ENCODE data around the gene HOXD1.

The HOXD1 gene

GRCh38 chr2:176187899-176188773 is at the start of gene HOXD1:
TSS of gene HOXD1 (plus strand) at chr2:176188668. CDS start at chr2:176188802, 134 bp downstream.
- no peak for DNase-seq (ENCODE audit: low read depth in 4 of 4, low spot score in 1 of 4)

- DNase-seq (ENCODE audit: low read depth in 4 of 4, low spot score in 1 of 4), result no peak
Observed at GRCh38 chr2:176138923-176139660, 49.4 kb upstream of the HOXD1 start.

- no peak for DNase-seq (ENCODE audit: low read depth in 4 of 4, low spot score in 1 of 4)
Observed at GRCh38 chr2:176139661-176140512, 48.6 kb upstream of the HOXD1 start.

- DNase-seq (ENCODE audit: low read depth in 4 of 4, low spot score in 1 of 4), result peak; percentile 16 to 49 (median 38)
Observed at GRCh38 chr2:176140513-176141317, 47.8 kb upstream of the HOXD1 start.

GRCh38 chr2:176142281-176142680 is 46.2 kb upstream of the HOXD1 start:
- no peak for DNase-seq (ENCODE audit: low read depth in 4 of 4, low spot score in 1 of 4)

- no peak for DNase-seq (ENCODE audit: low read depth in 4 of 4, low spot score in 1 of 4)
Observed at GRCh38 chr2:176145085-176145969, 43.1 kb upstream of the HOXD1 start.

GRCh38 chr2:176146101-176146500 is 42.4 kb upstream of the HOXD1 start:
- no peak for DNase-seq (ENCODE audit: low read depth in 4 of 4, low spot score in 1 of 4)

GRCh38 chr2:176146645-176147044 is 41.8 kb upstream of the HOXD1 start:
- DNase-seq (ENCODE audit: low read depth in 4 of 4, low spot score in 1 of 4), result no peak

- DNase-seq (ENCODE audit: low read depth in 4 of 4, low spot score in 1 of 4), result no peak
Observed at GRCh38 chr2:176147210-176147799, 41.2 kb upstream of the HOXD1 start.

GRCh38 chr2:176147800-176148496 is 40.5 kb upstream of the HOXD1 start:
- no peak for DNase-seq (ENCODE audit: low read depth in 4 of 4, low spot score in 1 of 4)

- no peak for DNase-seq (ENCODE audit: low read depth in 4 of 4, low spot score in 1 of 4)
Observed at GRCh38 chr2:176148751-176149421, 39.6 kb upstream of the HOXD1 start.

- DNase-seq (ENCODE audit: low read depth in 4 of 4, low spot score in 1 of 4), result no peak
Observed at GRCh38 chr2:176149481-176149938, 39.0 kb upstream of the HOXD1 start.

GRCh38 chr2:176149939-176150583 is 38.4 kb upstream of the HOXD1 start:
- no peak for DNase-seq (ENCODE audit: low read depth in 4 of 4, low spot score in 1 of 4)

- no peak for DNase-seq (ENCODE audit: low read depth in 4 of 4, low spot score in 1 of 4)
Observed at GRCh38 chr2:176150584-176151441, 37.7 kb upstream of the HOXD1 start.

- no peak for DNase-seq (ENCODE audit: low read depth in 4 of 4, low spot score in 1 of 4)
Observed at GRCh38 chr2:176151442-176152287, 36.8 kb upstream of the HOXD1 start, which contains the start of gene HOXD4. TSS of gene HOXD4 (plus strand) at chr2:176151550. CDS start at chr2:176151634, 84 bp downstream.
